Keratinocyte (primary cell): Measurements from ENCODE around the gene ATP10D.

Experiments
- CTCF ChIP-seq, 3 experiments: IDR thresholded peaks in 1 of 3; conservative IDR thresholded peaks in 1 of 3; optimal IDR thresholded peaks in 1 of 3; 2 replicates in 2 of 3; 3 replicates in 1 of 3; pipeline versions ENCODE3 to v1.5.1; 2011; ENCODE audit warnings: low read length in 3 of 3, mild to moderate bottlenecking in 3 of 3, moderate library complexity in 2 of 3, control low read depth in 1 of 3, inconsistent platforms in 1 of 3; ENCODE audit not compliant: insufficient read depth in 2 of 3; ENCODE audit errors: extremely low read depth in 1 of 3
- EZH2 ChIP-seq: IDR thresholded peaks from one replicate; pipeline ENCODE4 v1.6.1; 2012; ENCODE audit warnings: inconsistent platforms, mild to moderate bottlenecking, low read length, moderate library complexity

- TF ChIP-seq CTCF (optimal IDR thresholded peaks at IDR 0.05 in 1 of 3, IDR thresholded peaks at IDR 0.05 in 1 of 3, conservative IDR thresholded peaks at IDR 0.05 in 1 of 3; ENCODE audit: extremely low read depth in 1 of 3, insufficient read depth in 2 of 3, low read length in 3 of 3) (no peak), EZH2 (no peak)
Observed at GRCh38 chr4:47639531-47639930, 154.5 kb downstream of the ATP10D start.
